Activated CD4-positive, CD25-positive, alpha-beta regulatory T cell treated with anti-CD3 and anti-CD28 coated beads, Interleukin-2, amount 50 U/mL, for 72 hours (primary cell): ENCODE results near the gene EVI5L.

ENCODE experiments used
- DNase-seq: peaks from one replicate; pipeline ENCODE4 v3.0.0; 2021

Gene EVI5L

GRCh38 chr19:7903244-7904073, 73.4 kb downstream of the EVI5L start, which contains the start of gene MAP2K7:
Gene MAP2K7, plus strand, starts transcription at chr19:7903877. Its CDS starts 68 bp downstream, at chr19:7903945.
- peak; percentile 100 for DNase-seq

GRCh38 chr19:7904074-7905020, 74.3 kb downstream of the EVI5L start:
- peak; percentile 73 for DNase-seq

- DNase-seq: no peak
Observed at GRCh38 chr19:7905268-7905667, 75.2 kb downstream of the EVI5L start.

- DNase-seq: no peak
Observed at GRCh38 chr19:7905859-7906258, 75.8 kb downstream of the EVI5L start.

- no peak for DNase-seq
Observed at GRCh38 chr19:7907122-7907521, 77.1 kb downstream of the EVI5L start.

- no peak for DNase-seq
Observed at GRCh38 chr19:7907544-7907943, 77.5 kb downstream of the EVI5L start.

GRCh38 chr19:7908078-7908699, 78.2 kb downstream of the EVI5L start:
- DNase-seq: no peak

GRCh38 chr19:7908742-7909461, 78.9 kb downstream of the EVI5L start:
- no peak for DNase-seq

GRCh38 chr19:7909471-7910067, 79.6 kb downstream of the EVI5L start:
- no peak for DNase-seq

GRCh38 chr19:7910321-7911161, 80.5 kb downstream of the EVI5L start:
- DNase-seq: no peak

GRCh38 chr19:7911508-7912143, 81.6 kb downstream of the EVI5L start:
- DNase-seq: no peak

- no peak for DNase-seq
Observed at GRCh38 chr19:7912144-7912696, 82.2 kb downstream of the EVI5L start.

- no peak for DNase-seq
Observed at GRCh38 chr19:7912697-7913564, 82.9 kb downstream of the EVI5L start.

- DNase-seq: no peak
Observed at GRCh38 chr19:7913652-7914051, 83.6 kb downstream of the EVI5L start.

- DNase-seq: no peak
Observed at GRCh38 chr19:7914099-7914498, 84.1 kb downstream of the EVI5L start.
